SHP77 treated with DMSO at 0.1 percent for 48 hours (cell line): ENCODE results near the gene ASB15.
"Not testable (repeated sequence)": the region's sequence is repeated elsewhere in the genome, so short reads cannot be mapped to it uniquely, and the experiment has no call there.

Experiments used
- DNase-seq: peaks from one replicate; lab custom pipeline; 2025; lab: John Stamatoyannopoulos, UW

Gene ASB15

DNA sequence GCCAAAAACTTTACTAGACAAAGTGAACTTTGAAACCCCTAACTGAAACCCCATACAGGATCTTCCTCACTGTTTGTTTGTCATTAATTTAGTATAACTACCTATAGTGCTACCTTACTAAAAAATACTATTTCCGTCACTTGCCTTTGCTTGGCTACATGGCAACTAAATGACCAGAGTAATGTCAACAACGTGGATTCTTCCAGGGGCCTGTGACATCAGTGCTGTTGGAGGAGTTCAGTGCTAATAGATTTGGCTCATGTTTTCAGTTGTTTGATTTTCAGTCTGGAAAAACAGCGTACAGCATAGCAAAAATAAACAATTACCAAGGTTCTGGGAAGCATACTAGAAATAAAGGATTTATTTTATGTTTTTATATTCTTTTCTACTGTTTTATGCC, 3.0 kb upstream of the ASB15 start:
- peak; percentile 57 for DNase-seq

DNA sequence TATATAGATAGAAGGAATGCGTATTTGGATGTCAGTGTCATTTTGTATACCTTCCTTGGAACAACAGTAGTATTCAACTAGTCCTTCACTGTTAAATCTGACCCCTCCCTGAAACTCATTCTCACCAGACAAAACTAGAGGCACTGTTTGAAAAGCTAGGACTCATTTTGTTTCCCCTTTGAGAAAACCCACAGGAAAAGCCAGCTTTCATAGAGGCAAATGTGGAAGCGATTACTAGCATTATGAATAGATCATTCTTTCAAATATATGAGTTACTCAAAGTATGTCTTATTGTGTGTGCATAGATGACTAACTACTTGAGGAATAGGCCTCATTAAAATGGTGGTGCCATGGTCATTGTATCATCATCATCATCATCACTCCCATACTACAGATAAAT, 1.9 kb upstream of the ASB15 start:
- DNase-seq, result no peak

- DNase-seq, result no peak
Observed at GRCh38 chr7:123600876-123601275, 745 bp upstream of the ASB15 start.

- DNase-seq, result no peak
Observed at GRCh38 chr7:123602648-123603047, 1.0 kb downstream of the ASB15 start.

GRCh38 chr7:123604739-123605138, 3.1 kb downstream of the ASB15 start:
- peak; percentile 12 for DNase-seq

DNA sequence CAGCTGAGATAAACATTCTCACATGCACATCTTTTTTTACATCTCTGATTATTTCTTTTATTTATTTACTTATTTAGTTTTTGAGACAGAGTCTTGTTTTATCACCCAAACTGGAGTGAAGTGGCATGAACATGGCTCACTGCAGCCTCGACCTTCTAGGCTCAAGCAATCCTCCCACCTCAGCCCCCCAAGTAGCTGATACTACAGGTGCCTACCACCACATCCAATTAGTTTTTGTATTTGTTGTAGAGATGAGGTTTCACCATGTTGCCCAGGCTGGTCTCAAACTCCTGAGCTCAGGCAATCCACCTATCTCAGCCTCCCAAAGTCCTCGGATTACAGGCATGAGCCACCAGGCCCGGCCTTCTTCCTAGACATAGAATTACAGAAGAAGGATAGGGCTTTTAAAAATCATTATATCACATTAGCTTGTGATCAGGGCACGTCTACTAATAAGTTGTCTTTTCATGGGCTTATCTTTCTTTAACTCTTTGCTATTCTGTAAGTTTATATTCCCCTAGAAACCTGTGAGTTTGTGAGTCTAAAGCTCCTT, 5.9 kb downstream of the ASB15 start:
- DNase-seq, result peak; percentile 23

DNA sequence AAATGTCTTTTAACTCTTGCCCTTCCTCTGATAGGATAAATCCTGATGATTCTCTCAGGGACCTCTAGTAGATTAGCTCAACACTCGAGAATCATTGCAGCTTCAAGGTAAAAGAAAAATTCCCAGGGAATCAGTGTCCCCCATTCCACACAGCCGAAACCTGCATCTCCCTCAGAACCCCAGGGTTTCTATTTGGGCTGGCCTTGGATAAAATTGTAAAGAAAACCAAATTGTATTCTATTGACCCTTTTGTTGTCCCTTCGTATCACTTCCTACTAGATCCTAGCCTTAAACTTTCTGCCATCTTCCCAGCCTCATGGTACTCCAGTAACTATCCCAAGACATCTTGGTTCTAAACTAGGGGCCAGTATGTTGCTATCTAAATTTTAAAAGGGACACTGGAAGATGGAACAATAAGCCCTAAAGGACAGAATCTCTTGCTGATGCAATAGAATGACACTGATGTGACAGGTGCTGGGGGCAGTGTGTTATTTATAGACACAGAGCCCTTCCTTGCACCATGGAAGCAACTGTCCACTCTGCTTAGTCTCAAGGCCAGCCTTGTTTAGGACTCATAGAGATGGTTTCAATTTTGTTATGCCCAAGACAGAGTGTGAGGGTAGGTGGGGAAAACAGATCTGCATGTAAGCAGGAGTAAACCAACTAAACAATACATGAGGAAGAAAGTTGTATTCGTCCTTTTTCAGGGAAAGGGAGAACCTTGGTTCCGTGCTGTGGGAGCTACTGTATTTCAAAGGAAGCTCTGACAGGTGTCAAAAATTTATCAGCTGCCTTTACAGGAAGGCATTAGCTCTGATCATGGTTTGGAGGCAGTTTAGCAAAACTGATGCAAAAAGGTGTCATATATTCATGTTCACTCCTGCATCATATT, 7.6 kb downstream of the ASB15 start:
- peak; percentile 47 for DNase-seq

DNA sequence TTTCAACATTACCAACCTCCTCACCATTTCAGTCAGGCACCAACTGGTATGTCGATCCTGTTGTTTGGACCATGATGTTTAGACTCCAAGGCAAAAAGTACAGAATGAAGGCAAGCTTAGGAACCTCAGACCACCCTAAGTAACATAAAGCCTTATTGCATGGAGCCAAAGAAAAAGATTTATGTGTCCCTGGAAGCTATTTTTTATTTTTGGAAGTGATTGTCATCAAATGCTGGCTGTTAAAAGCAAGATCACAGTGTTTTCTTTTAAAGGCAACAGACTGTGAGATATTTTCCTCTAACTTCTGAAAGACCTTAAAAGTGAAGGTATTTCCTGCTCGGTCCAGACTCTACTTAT, 8.2 kb downstream of the ASB15 start:
- DNase-seq, result no peak

GRCh38 chr7:123612024-123612423, 10.4 kb downstream of the ASB15 start:
- no peak for DNase-seq

DNA sequence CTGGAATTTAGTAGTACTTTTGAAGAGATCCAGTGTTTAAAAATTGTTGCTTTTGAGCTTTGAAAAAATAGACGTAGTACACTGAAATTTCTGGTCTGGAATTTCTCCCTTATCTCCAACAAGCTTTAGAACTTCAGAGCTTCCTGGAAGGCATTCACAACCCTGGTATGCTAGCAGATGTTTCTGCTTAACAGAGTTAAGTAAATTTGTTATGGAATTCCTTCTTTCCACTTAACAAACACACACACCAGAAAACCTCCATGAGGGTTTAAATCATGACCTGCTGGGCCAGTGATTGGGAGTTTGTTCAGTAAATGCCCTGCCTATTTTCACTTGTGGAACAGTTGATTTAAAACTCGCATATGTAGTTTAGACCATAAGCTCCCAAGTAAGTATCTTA, 13.7 kb downstream of the ASB15 start:
- DNase-seq, result no peak

DNA sequence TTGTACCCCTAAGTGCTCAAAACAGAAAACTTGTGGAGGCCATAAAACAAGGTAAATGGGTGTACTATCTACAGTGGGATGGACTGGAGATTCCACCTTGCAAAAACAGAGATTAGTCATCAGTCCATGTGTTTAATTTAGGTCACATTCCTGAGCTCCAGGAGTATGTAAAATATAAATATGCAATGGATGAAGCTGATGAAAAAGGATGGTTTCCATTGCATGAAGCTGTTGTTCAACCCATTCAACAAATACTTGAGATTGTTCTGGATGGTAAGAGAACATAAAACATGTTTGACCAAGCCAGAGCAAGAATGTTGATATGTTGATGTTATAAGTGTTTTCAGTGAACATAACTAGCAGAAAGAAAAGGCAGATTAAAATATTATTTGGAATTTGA, 14.6 kb downstream of the ASB15 start:
- DNase-seq, result no peak

DNA sequence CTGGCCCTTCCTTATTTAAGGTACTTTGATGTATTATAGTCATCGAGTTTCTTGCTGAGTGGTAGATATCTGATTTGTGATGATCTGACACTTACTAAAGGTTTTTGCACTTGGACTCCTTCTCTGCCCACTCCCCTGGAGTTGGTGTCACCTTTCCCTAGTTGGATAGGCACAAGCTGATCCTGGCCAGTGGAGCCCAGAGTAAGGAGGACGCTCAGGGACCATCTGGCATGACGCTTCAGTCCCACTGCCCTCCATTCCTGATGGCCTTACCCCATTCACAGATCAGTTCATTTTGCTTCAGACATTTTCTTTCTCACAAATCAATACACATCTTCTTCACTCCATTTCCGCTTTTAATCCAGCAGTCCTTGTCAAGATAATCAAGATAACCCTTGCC, 20.1 kb downstream of the ASB15 start:
- DNase-seq, result peak; percentile 44

GRCh38 chr7:123622660-123623386, 21.2 kb downstream of the ASB15 start:
- DNase-seq, result peak; percentile 97

DNA sequence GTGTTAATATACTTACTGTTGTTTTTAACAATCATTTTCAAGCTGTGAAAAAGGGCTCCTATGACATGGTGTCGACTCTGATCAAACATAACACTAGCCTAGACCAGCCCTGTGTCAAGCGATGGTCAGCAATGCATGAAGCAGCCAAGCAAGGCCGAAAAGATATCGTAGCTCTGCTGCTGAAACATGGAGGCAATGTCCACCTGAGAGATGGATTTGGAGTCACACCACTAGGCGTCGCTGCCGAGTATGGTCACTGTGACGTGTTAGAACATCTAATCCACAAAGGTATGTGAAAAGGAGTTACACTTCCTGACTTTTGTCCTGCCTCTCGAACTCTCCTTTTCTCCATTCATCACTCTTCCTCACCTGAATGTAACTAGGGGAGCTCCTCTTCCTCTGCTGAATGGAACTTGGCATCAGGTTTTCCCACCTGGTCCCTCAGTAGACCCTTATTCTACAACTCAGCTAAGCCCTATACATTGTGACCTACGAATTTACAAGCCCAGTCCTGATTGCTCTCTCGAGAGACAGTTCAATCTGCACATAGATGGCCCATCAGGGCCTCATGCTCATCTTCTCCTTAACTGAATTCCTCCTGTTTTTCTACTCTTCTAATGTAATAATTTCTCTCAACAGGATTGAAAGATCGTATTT, 23.0 kb downstream of the ASB15 start:
- no peak for DNase-seq

- DNase-seq, result no peak
Observed at GRCh38 chr7:123625254-123625653, 23.6 kb downstream of the ASB15 start.

GRCh38 chr7:123627851-123628250, 26.2 kb downstream of the ASB15 start:
- DNase-seq, result no peak

DNA sequence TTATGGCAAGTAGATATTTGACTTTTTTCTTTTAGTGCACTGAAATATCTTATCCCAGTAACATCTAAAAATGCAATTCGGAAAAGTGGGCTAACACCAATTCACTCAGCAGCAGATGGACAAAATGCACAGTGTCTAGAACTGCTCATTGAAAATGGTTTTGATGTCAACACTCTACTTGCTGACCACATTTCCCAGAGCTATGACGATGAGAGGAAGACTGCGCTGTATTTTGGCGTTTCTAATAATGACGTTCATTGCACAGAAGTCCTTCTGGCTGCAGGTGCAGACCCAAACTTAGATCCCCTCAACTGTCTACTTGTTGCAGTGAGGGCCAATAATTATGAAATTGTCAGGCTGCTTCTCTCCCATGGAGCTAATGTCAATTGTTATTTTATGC, 27.2 kb downstream of the ASB15 start:
- DNase-seq, result no peak

DNA sequence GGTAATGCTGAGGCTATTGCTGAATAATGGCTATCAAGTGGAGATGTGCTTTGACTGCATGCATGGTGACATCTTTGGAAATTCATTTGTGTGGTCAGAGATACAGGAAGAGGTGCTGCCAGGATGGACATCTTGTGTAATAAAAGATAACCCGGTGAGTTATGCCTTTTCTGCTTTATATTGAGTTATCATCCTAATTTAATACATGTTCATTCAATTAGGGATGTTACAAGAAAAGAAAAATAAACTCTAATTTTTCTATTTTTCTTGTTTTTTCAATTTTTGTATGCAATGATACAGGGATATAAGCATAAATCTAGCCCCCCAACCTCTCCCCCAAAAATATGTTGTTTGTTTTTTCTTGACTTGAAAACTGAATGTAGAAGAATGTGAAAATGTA, 27.7 kb downstream of the ASB15 start:
- no peak for DNase-seq

- DNase-seq, result no peak
Observed at GRCh38 chr7:123632808-123633207, 31.2 kb downstream of the ASB15 start.

- no peak for DNase-seq
Observed at GRCh38 chr7:123633553-123633952, 31.9 kb downstream of the ASB15 start.

DNA sequence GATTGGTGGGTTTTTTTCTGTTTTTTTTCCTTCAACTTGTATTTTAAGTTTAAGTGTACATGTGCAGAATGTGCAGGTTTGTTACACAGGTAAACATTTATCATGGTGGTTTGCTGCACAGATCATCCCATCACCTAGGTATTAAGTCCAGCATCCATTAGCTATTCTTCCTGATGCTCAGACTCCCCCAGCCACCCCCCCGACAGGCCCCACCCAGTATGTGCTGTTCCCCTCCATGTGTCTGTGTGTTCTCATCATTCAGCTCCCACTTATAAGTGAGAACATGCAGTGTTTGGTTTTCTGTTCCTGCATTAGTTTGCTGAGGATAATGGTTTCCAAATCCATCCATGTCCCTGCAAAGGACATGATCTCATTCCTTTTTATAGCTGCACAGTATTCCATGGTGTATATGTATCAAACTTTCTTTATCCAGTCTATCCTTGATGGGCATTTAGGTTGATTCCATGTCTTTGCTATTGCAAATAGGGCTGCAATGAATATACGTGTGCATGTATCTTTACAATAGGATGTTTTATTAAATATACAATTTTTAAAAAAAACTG, 32.5 kb downstream of the ASB15 start:
- not testable (repeated sequence) for DNase-seq
